GM23248 (cell line): ENCODE measurements around the gene RIMS4. TPM values are rescaled to one million over a fixed set of nuclear protein-coding genes. Genes with fewer than 3 reads are reported as not detected.

Experiments
- DNase-seq: peaks from one replicate; pipeline ENCODE4 v3.0.0-alpha.2; 2015
- H2AFZ ChIP-seq: fragments of 200-600 bp; sonication (generic); 2 replicates; pipeline ENCODE4 v1.6.1; 2016; ENCODE audit warnings: antibody characterized with exemption
- H3F3A ChIP-seq: fragments of 200-600 bp; sonication (generic); 2 replicates; pipeline ENCODE4 v1.6.1; 2016; ENCODE audit warnings: mild to moderate bottlenecking, antibody characterized with exemption, mixed run types; ENCODE audit not compliant: insufficient read depth
- H3K27ac ChIP-seq: fragments of 200-600 bp; sonication (generic); 2 replicates; pipeline ENCODE4 v1.5.1; 2016; ENCODE audit warnings: mild to moderate bottlenecking
- H3K27me3 ChIP-seq: fragments of 200-600 bp; sonication (generic); replicated peaks from 2 replicates; pipeline ENCODE4 v1.6.1; 2016; ENCODE audit warnings: mild to moderate bottlenecking; ENCODE audit not compliant: insufficient read depth
- H3K36me3 ChIP-seq: fragments of 200-600 bp; sonication (generic); 2 replicates; pipeline ENCODE4 v1.6.1; 2016; ENCODE audit warnings: low read depth, mild to moderate bottlenecking
- H3K4me1 ChIP-seq: fragments of 200-600 bp; sonication (generic); 2 replicates; pipeline ENCODE4 v1.6.1; 2016; ENCODE audit warnings: mild to moderate bottlenecking; ENCODE audit not compliant: insufficient read depth
- H3K4me2 ChIP-seq: fragments of 200-600 bp; sonication (generic); one replicate; pipeline ENCODE4 v1.6.1; 2016; ENCODE audit warnings: mild to moderate bottlenecking; ENCODE audit not compliant: unreplicated experiment
- H3K4me3 ChIP-seq: fragments of 200-600 bp; sonication (generic); 2 replicates; pipeline ENCODE4 v1.5.1; 2016; ENCODE audit warnings: mild to moderate bottlenecking
- H3K79me2 ChIP-seq: fragments of 200-600 bp; sonication (generic); 2 replicates; pipeline ENCODE4 v1.6.1; 2016; ENCODE audit warnings: mild to moderate bottlenecking; ENCODE audit not compliant: insufficient read depth
- H3K9ac ChIP-seq: fragments of 200-600 bp; sonication (generic); 2 replicates; pipeline ENCODE4 v1.6.1; 2016; ENCODE audit warnings: mild to moderate bottlenecking
- H3K9me2 ChIP-seq: fragments of 200-600 bp; sonication (generic); 2 replicates; pipeline ENCODE4 v1.6.1; 2016; ENCODE audit warnings: mixed run types, mild to moderate bottlenecking, moderate library complexity; ENCODE audit not compliant: insufficient read depth
- H3K9me3 ChIP-seq: fragments of 200-600 bp; sonication (generic); one replicate; pipeline ENCODE4 v1.6.1; 2017; ENCODE audit warnings: low read depth
- H4K20me1 ChIP-seq: fragments of 200-600 bp; sonication (generic); 2 replicates; pipeline ENCODE4 v1.6.0; 2016; ENCODE audit not compliant: insufficient read depth
- EZH2 ChIP-seq: fragments of 200-600 bp; sonication (generic); IDR thresholded peaks from 2 replicates; pipeline ENCODE4 v1.6.1; 2018; ENCODE audit warnings: antibody characterized with exemption, mild to moderate bottlenecking; ENCODE audit not compliant: insufficient read depth, poor library complexity, severe bottlenecking
- EZH2phosphoT487 ChIP-seq: fragments of 200-600 bp; sonication (generic); IDR thresholded peaks from 2 replicates; pipeline ENCODE4 v1.6.1; 2018; ENCODE audit warnings: antibody characterized with exemption, moderate library complexity, mild to moderate bottlenecking, low read depth; ENCODE audit not compliant: insufficient read depth
- WGBS, 2 experiments: methylation state at CpG; one replicate each; pipeline ENCODE4 v1.1.6; 2015 to 2017; ENCODE audit warnings: low lambda C conversion rate in 2 of 2, low coverage in 1 of 2; ENCODE audit errors: missing lambda C conversion rate in 2 of 2; 5-methylcytosine and 5-hydroxymethylcytosine counted together
- in situ Hi-C: fragments of 300-500 bp; cut with MboI; formaldehyde crosslinking; loops from 2 replicates; pipeline ENCODE4 v1.15.0; 2020
- polyA plus RNA-seq: library from polyadenylated mRNA; unstranded; fragments of >200 nt; fragmentation: Nextera tagmentation; extraction: Ambion mirVana; gene quantifications from 2 replicates; pipeline ENCODE4 v1.2.1, GENCODE V29; 2016
- total RNA-seq: library from RNA; depleted of rRNA; stranded (reverse); fragments of >200 nt; shearing (Covaris generic); gene quantifications from 2 replicates; pipeline ENCODE4 v1.2.3, GENCODE V29; 2014

Gene RIMS4
- total and polyA plus RNA-seq, 2 experiments from 2014 or later = 0.22 TPM; not detected in 1

DNA sequence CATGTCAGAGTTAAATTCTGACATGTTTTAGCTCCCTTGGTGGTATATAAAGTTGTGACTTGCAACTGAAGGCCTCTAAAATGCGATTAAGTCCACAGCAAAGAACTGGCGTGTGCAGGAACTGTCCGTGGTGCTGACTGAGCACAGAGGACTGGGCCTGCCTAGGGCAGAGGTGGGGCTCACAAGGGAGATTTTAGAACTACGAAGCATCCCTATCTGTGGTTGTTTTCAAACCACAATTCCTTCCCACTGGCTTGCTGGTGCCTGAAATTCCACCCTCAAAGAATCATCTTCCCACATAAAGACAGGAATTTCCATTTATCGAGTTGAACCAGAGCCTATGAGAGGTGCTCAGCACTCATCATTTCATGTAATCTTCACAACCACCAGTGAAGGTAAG, 30.1 kb downstream of the RIMS4 start:
- no peaks in the 10 kb centered on the region for H3F3A ChIP-seq
- no peaks in the 10 kb centered on the region for H3K36me3 ChIP-seq
- no peak overlapping the region for H3K9ac ChIP-seq
- no peak overlapping the region for H2AFZ ChIP-seq
- 24 to 29% methylated on average over 5 of the region's 5 CpGs for WGBS, 2 experiments
- in situ Hi-C loops = no loop called here
- no peaks in the 10 kb centered on the region for H4K20me1 ChIP-seq
- H3K79me2 ChIP-seq = no peaks in the 10 kb centered on the region
- DNase-seq = peak; percentile 73
- no peaks in the 10 kb centered on the region; the same call in 1 of the 2 replicates for H3K27me3 ChIP-seq
- H3K27ac ChIP-seq = no peak overlapping the region
- no peak for TF ChIP-seq EZH2phosphoT487
- TF ChIP-seq EZH2 = no peak
- H3K9me3 ChIP-seq = no peaks in the 10 kb centered on the region
- H3K4me2 ChIP-seq = no peak overlapping the region
- H3K4me1 ChIP-seq = no peaks in the 10 kb centered on the region
- no peaks in the 10 kb centered on the region for H3K9me2 ChIP-seq
- H3K4me3 ChIP-seq = no peak overlapping the region

DNA sequence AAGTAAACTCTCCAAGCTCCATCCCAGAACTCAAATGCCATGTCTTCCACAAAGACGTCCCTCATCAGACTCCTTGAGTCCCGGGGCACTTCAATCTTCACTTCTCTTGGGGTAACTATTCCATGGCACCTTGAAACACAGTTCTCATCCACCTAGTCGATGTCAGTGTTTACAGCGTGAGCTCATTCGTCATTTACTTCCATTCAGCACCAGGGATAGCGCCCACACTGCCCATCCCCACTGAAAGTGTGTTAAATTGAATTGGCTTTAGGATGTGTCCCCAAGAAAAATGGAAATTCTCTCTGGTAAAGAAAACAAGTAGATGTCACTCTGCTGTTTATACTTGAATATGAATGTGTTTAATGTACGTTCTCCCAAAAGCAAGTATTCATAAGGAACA, 33.4 kb downstream of the RIMS4 start:
- peak; percentile 44 for DNase-seq
- H3K9me2 ChIP-seq = no peaks in the 10 kb centered on the region
- no peak overlapping the region for H3K4me3 ChIP-seq
- TF ChIP-seq EZH2 = no peak
- TF ChIP-seq EZH2phosphoT487 = no peak
- in situ Hi-C loops = no loop called here
- no peaks in the 10 kb centered on the region for H3F3A ChIP-seq
- no peak overlapping the region for H3K4me2 ChIP-seq
- WGBS, 2 experiments = 11 to 19% methylated on average over 7 of the region's 7 CpGs
- no peak overlapping the region for H3K27ac ChIP-seq
- no peaks in the 10 kb centered on the region for H3K79me2 ChIP-seq
- no peaks in the 10 kb centered on the region for H3K9me3 ChIP-seq
- H2AFZ ChIP-seq = no peak overlapping the region
- H4K20me1 ChIP-seq = no peaks in the 10 kb centered on the region
- peaks cover 7% of the 10 kb centered on the region; the same call in 1 of the 2 replicates for H3K27me3 ChIP-seq
- no peaks in the 10 kb centered on the region for H3K36me3 ChIP-seq
- no peaks in the 10 kb centered on the region for H3K4me1 ChIP-seq
- no peak overlapping the region for H3K9ac ChIP-seq

DNA sequence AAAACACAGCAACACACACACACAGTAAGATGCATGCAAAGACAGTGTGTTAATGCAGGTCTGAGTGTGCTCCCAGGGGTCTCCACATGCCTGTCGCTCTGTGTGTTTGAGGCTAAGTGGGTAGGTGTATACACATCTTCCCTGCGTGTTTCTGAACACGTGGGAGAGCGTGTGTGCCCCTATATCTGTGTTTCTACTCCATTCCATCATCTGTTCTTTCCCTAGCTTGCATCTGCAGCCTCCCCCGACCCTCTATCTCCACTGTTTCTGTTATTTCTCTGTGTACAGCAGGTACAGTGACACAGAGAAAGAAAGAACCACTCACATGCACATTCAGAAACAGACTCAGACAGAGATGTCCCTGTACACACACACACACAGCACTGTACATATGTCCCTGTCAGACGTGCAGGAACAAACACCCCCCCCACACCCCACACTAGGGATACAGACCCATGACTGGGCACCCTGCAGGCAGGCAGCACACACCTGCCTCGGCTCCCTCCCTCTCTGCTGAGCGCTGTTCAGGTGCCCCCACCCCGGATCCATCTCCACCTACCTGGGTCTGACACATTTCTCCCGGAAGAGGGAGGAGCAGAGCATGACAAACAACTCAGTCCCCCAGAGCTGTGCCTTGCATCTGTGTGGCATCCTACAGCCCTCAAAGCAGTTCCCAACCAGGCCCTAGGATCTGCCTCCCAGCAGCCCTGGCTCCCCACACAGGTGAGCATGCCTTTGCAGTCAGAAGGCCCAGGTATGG, 37.1 kb downstream of the RIMS4 start:
- H2AFZ ChIP-seq = no peak overlapping the region
- no peak overlapping the region for H3K4me3 ChIP-seq

DNA sequence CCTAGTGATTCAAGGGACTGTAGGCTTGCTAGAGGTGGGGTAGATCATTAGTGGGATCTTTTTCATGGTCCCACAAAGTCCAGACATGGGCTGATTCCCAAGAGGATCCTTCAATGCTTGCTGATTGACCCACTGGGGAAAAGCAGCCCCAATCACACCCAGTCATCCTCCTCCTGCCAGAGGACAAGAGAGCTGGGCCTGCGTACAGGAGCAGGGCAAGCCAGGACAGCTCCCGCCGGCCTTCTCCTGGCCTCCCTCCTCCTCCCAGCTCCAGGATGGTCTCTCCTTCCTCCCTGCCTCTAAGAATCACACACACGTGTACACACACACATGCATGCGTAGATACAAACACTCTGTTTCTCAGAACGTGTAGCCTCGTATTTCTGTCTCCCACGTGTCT, 37.7 kb downstream of the RIMS4 start:
- TF ChIP-seq EZH2phosphoT487 = no peak
- no peak for TF ChIP-seq EZH2
- no peaks in the 10 kb centered on the region for H3K9me3 ChIP-seq
- in situ Hi-C loops = no loop called here

More for the DNA sequence above, 37.1 kb downstream of the RIMS4 start:
- H3K9me2 ChIP-seq = no peaks in the 10 kb centered on the region
- in situ Hi-C loops = no loop called here
- H3K9ac ChIP-seq = no peak overlapping the region
- peaks cover 21% of the 10 kb centered on the region for H3K27me3 ChIP-seq
- no peak overlapping the region for H3K27ac ChIP-seq
- no peaks in the 10 kb centered on the region for H3K4me1 ChIP-seq
- H3K9me3 ChIP-seq = no peaks in the 10 kb centered on the region
- no peaks in the 10 kb centered on the region for H4K20me1 ChIP-seq
- no peaks in the 10 kb centered on the region for H3F3A ChIP-seq
- no peaks in the 10 kb centered on the region for H3K36me3 ChIP-seq
- no peaks in the 10 kb centered on the region for H3K79me2 ChIP-seq
- DNase-seq = no peak
- 18 to 21% methylated on average over 8 to 10 of the region's 10 CpGs for WGBS, 2 experiments
- H3K4me2 ChIP-seq = no peak overlapping the region
- TF ChIP-seq EZH2 = no peak
- no peak for TF ChIP-seq EZH2phosphoT487

More for the DNA sequence above, 37.7 kb downstream of the RIMS4 start:
- no peaks in the 10 kb centered on the region for H3F3A ChIP-seq
- no peak overlapping the region for H3K4me3 ChIP-seq
- no peaks in the 10 kb centered on the region for H3K9me2 ChIP-seq
- H3K4me1 ChIP-seq = no peaks in the 10 kb centered on the region
- 35 to 40% methylated on average over 8 of the region's 8 CpGs for WGBS, 2 experiments
- no peak overlapping the region for H3K4me2 ChIP-seq
- DNase-seq = no peak
- no peaks in the 10 kb centered on the region for H4K20me1 ChIP-seq
- no peak overlapping the region for H2AFZ ChIP-seq
- peaks cover 23% of the 10 kb centered on the region for H3K27me3 ChIP-seq
- H3K27ac ChIP-seq = no peak overlapping the region
- no peaks in the 10 kb centered on the region for H3K36me3 ChIP-seq
- H3K9ac ChIP-seq = no peak overlapping the region
- H3K79me2 ChIP-seq = no peaks in the 10 kb centered on the region
